K562 (cell line): ENCODE data around the gene TLDC2.

Experiments used
- BRF1 ChIP-seq: IDR thresholded peaks from 3 replicates; pipeline ENCODE4 v1.6.1; 2011; ENCODE audit warnings: borderline replicate concordance, mild to moderate bottlenecking; ENCODE audit not compliant: insufficient read length; ENCODE audit errors: extremely low read depth
- CCAR2 ChIP-seq: fragments of 200-400 bp; formaldehyde crosslinking; IDR thresholded peaks from 2 replicates; pipeline ENCODE4 v1.6.1; 2017; ENCODE audit warnings: mild to moderate bottlenecking, low read depth, low read length
- CTCF ChIP-seq, 3 experiments: IDR thresholded peaks in 2 of 3; conservative IDR thresholded peaks in 1 of 3; 2 replicates each; pipeline ENCODE4 v1.5.1; 2011 to 2012; ENCODE audit warnings: low read length in 3 of 3, mild to moderate bottlenecking in 3 of 3, control low read depth in 2 of 3, improper control_type of control experiment in 1 of 3, inconsistent platforms in 1 of 3, low read depth in 1 of 3, mixed read lengths in 1 of 3, moderate library complexity in 1 of 3; ENCODE audit not compliant: insufficient read depth in 2 of 3
- ZBTB5 ChIP-seq: fragments of 450-650 bp; IDR thresholded peaks from 2 replicates; pipeline ENCODE4 v1.6.1; 2017; ENCODE audit warnings: antibody characterized with exemption

GRCh38 chr20:36826554-36827244 lies 49.2 kb upstream of the TLDC2 start:
- TF ChIP-seq CTCF (IDR thresholded peaks at IDR 0.05 in 2 of 3, conservative IDR thresholded peaks at IDR 0.05 in 1 of 3; ENCODE audit: insufficient read depth in 2 of 3, low read depth in 1 of 3, low read length in 3 of 3) (no peak), CCAR2 (no peak), BRF1 (no peak), ZBTB5 (no peak)
